CD4-positive, alpha-beta T cell treated with Interleukin-1 beta for 1 hour (primary cell): ENCODE data around the gene PNO1.
A peak's percentile ranks its signal among the peaks of the same experiment; 100 is the strongest.

ENCODE experiments used
- DNase-seq, 2 donors: peaks; one replicate each; pipeline ENCODE4 v3.0.0-alpha.2; 2020 to 2022

The PNO1 gene

GRCh38 chr2:68196120-68196716, 38.5 kb downstream of the PNO1 start:
- DNase-seq: peak; percentile 51 to 59

DNA sequence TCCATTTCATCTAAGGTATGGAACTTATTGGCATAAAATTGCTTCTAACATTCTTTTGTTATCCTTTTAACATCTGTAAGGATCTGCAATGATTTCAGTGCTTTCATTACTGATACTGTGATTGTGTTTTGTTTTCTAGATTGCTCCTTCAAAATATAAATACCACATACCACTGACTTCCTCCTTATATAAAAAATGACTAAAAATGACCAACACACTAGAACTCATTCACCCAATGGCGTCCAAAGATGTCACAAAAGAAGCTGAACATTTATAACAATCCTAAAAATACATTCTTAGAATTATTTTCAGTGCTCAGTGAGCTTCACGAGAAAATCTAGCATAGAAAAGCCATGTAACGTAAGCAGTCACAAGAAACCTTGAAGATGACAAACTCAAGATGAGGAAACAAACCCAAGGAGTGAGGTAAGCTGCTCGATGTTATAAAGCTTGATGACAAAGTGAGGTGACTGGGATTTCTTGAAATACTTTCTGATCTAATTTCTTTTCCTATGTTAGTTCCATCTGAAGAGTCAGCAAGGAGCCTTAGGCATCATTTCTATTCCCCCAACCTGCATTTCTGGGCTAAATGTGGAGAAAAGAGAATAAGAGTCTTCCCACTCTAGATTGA, 42.6 kb downstream of the PNO1 start:
- no peak for DNase-seq

DNA sequence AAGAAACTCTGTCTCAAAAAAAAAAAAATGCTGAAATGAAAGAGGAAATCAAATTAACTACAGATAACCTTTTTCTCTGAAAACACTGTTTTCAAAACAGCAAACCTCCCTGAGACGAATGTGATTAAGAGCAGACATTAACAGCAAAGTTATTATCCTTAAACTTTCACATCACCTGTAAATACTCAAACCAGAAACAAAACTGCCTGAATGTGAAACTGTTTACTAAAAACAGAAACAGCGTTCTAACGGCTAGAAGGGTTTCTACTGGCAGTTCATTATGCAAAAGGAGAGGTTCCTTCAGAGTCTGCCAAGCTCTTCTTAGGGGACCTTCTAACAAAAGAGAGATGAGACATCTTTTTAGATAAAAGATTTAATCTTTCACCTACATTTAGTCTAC, 45.9 kb downstream of the PNO1 start:
- DNase-seq: peak in 1 of 2 donors; percentile 26

DNA sequence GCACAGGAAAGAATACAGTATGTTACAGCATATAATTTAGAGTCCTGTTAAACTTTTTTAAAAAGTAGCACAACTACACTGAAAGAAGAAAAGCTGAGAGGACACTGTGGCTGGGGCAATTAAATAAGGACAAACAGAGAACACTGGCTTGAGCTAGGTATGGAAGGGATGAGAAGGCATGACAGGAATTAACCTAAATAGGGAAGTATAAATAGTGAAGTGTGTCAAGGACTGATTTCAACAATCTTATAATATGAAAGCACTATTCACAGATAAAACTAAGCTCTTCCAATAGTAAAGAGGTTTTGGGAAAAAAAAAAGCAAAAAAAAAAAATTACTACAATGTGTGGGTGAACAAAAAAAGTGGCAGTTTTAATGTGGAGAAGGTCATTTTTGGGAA, 49.1 kb downstream of the PNO1 start:
- no peak for DNase-seq

DNA sequence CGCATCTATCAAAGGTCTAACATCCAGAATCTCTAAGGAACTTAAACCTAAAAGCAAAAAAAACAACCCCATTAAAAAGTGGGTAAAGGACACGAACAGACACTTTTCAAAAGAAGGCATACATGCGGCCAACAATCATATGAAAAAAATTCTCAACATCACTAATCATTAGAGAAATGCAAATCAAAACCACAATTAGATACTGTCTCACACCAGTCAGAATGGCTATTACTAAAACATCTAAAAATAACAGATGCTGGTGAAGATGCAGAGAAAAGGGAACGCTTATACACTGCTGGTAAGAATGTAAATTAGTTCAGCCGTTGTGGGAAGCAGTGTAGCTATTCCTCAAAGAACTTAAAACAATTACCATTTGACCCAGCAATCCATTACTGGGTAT, 56.7 kb downstream of the PNO1 start:
- DNase-seq: no peak

DNA sequence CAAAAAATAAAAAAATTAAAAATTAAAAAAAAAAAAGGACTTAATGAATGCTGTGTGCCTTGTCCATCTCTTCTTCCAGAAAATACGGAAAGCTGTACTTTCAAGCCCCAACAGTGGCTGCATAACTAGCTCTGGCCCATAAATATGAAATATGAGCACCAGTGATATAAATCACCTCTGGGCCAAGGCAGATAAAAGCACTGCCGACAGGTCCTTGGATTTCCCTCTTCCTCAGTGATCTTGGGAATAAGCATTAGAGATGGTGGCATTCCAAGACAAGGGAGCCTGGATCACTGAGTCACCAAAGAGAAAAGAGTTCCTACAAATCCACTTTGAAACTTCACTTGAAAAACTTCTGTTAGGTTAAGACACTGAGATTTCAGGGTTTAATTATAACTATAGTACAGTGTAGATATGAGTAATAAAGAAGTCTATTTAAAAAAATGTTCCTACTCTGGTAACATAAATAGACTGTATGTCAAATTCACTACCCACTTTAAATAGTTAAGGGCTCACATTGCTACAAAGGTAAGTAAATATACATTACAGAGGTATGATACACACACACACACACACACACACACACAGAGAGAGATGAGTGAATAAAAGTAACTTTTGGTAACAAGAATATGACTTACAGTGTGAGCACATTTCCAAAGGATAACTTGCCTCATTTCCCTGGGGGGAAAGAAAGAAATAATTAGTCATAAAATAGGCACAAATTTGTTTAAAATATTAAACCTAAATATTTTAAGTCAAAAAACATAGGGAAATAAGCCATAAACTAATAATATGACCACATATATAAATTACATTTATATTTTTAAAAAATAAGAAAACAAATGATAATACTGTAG, 59.0 kb downstream of the PNO1 start:
- no peak for DNase-seq

DNA sequence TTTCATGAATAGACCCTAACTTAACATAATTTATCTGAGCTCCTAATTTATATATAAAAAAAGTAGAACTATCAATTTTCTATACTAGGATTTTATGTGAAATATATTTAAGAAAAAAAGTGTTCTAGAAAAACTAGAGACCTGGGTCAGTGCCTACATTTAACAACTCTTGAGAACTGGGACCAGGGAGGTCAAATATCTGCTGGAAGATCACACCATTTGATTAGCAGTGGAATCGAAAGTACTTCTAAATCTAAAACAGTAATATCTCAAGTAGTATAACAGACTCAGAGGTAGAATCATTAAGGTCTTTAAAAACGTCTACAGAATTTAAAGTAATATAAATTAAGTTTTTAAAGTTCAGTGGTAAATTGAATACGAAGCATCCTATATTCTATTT, 60.0 kb downstream of the PNO1 start:
- no peak for DNase-seq

- DNase-seq: no peak
Observed at GRCh38 chr2:68218343-68218901, 60.7 kb downstream of the PNO1 start.

GRCh38 chr2:68222287-68222686, 64.6 kb downstream of the PNO1 start:
- DNase-seq: no peak

DNA sequence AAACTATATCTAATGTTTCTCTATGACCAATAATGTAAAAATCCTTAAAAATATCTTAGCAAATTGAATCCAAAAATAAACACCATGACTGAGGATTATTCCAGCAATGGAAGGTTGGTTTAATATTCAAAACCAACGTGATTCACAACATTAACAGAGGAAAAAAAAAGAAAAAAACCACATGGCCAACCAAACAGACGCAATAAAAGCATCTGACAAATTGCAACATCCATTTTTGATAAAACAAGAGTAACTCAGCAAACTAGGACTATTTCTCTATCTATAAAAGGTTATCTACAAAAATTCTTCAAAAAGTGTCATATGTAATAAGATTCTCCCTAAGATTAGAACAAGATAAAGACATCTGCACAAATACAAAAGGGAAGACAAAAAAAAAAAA, 65.7 kb downstream of the PNO1 start:
- DNase-seq: no peak

GRCh38 chr2:68225119-68225632, 67.5 kb downstream of the PNO1 start:
- DNase-seq: peak; percentile 4 to 28
